CMK (cell line): Measurements from ENCODE around the gene RAPGEF3.

Experiments used
- DNase-seq: peaks from one replicate; pipeline ENCODE4 v3.0.0-alpha.2; 2010; ENCODE audit warnings: low read depth

The RAPGEF3 gene

GRCh38 chr12:47775100-47775911 lies 16.6 kb upstream of the RAPGEF3 start:
- DNase-seq = peak; percentile 64

- DNase-seq = no peak
Measured at GRCh38 chr12:47774663-47775062, 16.0 kb upstream of the RAPGEF3 start.

GRCh38 chr12:47773858-47774580 lies 15.3 kb upstream of the RAPGEF3 start:
- DNase-seq = no peak

DNA sequence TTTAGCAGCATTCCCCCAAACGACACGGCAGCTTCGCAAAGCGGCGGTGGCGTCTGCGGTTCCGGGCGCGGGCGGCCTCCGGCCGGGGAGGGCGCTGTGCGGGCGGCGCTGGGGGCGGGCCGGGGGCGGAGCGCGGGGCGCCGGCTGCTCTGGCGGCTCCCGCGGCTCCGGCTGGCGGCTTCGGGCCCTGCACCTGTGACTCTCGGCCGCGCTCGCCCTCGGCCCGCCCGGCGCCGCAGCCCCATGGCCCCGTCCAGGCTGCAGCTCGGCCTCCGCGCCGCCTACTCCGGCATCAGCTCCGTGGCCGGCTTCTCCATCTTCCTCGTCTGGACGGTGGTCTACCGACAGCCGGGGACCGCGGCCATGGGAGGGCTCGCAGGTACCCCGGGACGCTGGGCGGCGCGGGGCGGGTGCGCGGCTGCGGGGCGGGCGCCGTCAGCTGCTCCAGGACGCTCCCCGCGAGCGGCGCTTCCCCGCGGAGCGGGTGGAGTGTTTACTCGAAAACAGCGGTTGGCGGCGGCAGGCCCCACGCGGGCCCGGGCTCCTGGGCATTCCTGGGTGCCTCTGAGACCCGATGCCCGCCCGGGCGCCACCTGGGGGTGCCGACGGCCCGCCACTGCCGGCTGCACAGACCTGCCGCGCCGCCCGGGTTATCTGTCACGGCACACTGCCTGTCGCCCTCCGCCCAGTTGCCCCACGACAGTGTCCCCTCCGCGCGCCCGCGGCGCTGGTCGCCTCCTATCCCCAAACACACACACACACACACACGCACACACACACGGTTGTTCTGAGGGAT lies 14.6 kb upstream of the RAPGEF3 start, which contains the start of gene SLC48A1:
TSS of gene SLC48A1 (plus strand) at position 177 of the 796 bp plus-strand sequence. CDS start at position 244, 67 bp downstream.
- DNase-seq = no peak

DNA sequence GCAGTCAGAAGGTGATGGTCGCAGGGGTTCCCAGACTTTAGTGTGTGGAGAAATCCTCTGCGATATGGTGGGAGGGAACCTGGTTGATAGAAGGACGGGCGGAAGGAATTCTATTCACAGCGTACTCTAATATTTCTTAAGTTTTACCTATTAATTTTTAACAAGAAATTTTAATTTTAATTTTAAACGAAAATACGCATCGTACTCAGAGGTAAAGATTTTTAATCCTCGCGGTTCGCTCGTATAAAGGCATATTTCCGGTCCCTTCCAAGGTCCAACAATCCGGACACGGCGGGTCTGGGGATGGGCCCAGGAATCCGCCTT lies 14.0 kb upstream of the RAPGEF3 start:
- no peak for DNase-seq

DNA sequence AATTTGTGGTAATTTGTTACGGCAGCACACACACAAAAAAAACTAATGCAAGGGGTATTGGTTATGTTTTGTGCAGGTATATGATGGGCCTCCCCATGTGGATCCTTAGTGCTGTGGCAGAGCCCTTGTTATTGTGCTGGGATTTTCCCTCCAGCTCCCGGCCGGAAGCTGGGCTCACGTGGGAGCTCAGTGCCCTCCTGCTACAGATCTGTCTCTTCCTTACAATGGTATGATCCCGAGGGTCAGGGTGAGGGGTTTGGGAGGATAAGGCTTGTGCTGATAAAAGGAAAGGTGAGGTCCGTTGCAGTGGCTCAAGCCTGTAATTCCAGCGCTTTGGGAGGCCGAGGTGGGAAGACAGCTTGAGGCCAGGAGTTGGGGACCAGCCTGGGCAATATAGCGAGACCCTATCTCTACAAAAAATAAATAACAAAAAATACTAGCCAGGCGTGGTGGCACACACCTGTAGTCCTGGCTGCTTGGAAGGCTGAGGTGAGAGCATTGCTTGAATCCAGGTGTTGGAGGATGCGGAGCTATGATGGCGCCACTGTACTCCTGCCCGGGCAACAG lies 13.5 kb upstream of the RAPGEF3 start:
- no peak for DNase-seq

DNA sequence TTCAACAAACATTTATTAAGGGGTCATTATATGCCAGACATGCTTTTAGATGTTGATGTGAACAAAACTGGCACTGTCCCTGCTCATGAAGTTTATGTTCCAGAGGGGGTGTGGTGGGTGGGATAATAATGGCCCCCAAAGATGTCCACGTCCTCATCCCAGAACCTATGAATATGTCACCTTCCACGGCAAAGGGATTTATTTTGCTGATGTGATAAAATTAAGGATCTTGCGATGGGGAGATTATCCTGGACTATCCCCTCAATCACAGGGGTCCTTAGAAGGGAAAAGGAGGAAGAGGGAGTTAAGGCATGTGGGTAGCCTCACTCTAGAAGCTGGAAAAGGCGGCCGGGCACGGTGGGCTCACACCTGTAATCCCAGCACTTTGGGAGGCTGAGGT lies 12.6 kb upstream of the RAPGEF3 start:
- no peak for DNase-seq

GRCh38 chr12:47770086-47770726 lies 11.5 kb upstream of the RAPGEF3 start:
- no peak for DNase-seq

GRCh38 chr12:47769234-47770085 lies 10.8 kb upstream of the RAPGEF3 start:
- no peak for DNase-seq

DNA sequence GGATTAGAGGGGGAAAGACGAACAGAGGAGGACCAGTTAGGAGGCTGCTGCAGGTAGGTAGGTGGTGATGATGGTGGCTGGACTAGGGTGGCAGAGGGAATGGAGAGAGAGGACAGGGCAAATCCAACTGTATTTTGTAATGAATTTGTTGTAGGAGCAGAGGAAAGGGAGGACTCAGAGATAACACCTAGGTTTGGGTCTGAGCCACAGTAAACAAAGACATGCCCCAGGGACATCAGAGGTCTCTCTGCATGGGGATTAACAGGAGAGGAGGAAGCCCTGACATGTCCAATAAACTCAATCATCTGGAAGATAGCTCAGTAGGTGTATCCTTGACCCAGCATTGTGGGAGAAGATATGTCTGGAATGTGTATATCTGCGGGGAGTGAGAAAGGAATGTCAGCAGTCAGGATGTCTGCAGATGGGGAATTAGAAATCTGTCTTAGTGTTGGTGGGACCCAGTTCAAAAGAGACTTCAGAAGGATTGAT lies 9.7 kb upstream of the RAPGEF3 start:
- no peak for DNase-seq

GRCh38 chr12:47767216-47767724 lies 8.6 kb upstream of the RAPGEF3 start:
- DNase-seq = no peak

- no peak for DNase-seq
Measured at GRCh38 chr12:47766502-47767215, 8.0 kb upstream of the RAPGEF3 start.

DNA sequence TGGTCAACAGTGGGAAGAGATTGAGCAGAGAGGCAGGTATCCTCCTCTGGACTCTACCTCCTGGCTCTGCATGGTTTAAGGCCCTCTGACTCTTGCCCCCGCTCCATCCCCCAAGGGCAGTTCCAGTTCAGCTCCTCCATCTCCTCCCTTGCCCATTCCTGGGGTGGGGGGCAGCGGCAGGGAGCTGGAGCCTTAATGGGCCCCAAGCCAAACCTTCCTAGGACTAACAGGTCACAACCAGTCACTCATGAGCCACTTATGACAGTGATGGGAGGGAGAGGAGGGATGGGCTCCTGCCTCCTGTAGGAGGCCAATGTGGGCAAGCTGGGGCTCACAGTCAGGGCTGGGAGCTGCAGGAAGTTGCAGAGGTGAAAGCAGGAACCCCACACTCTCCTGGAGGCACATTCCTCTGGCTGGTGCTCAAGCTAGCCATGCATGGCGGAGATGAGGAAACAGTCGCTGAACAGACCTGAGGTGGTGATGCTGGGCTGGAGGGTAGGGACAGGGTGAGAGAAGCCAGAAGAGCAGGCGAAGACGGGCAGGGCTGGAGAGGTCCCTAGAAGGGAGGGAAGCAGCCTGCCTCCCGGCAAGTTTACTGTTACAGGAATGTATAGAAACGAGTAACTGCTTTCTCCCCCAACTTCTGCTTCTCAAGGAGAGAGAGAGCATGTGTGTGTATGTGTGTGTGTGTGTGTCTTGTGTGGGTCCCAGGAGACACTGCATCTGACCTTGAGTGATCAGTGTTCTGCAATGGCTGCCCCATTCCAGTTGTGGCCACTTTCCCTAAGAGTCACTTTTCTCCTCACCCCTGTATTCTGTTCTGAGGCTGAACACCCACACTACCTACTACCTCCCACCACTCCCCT lies 5.0 kb upstream of the RAPGEF3 start:
- no peak for DNase-seq

DNA sequence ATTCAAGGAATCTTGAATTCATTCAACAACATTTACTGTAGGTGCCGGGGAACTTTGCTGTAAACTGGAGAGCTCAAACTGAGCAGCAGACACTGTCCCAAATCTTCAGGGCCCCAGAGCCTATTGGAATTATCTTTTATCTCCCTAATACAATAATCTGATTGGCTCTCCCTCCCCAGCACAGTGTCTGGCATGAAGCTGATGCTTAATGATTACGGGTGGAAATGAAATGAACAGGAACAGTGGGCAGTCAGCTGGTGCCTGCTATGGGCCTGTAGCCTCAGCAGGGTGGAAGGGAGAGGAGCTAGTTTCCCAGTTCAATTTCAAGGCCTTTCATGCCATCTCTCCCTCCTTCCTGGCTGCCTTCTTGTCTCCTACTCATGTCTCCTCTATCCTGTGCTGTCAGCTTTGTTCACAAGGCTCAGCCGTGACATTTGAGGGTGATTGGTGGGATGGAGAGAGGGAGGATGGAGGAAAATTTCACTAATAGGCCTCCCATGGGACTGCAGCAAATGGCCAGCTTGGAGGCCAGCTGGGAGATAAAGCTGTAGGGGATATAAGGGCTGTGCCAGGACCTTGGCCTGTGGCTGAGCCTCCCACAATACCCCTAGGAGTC lies 4.3 kb upstream of the RAPGEF3 start:
- DNase-seq = no peak

GRCh38 chr12:47758584-47758833 lies 171 bp downstream of the RAPGEF3 start:
- no peak for DNase-seq

- no peak for DNase-seq
Measured at GRCh38 chr12:47757840-47758583, 668 bp downstream of the RAPGEF3 start.

DNA sequence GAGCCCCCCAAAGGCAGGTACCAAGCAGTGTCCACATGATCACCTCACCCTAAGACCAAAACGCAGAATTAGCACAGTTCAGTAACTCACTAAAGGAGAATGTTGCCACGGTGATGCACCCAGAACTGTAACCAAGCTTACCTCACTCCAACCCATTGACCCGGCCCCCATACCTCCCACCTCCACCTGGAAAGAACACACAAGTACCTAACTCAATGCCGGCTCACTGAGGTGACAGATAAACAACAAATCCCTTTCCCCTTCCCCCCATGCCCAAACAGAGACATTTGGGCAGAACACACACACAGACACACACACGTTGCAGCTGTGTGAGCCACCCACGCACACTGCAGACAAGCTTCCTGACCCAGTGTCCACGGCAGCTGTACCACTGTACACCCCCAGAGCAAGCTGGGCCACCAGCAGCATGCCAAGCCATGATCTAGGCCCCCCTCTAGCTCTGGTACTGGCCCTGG lies 1.3 kb downstream of the RAPGEF3 start:
- DNase-seq = no peak
